Stimulated activated CD8-positive, alpha-beta memory T cell treated with anti-CD3 and anti-CD28 coated beads, Interleukin-4, amount 100 ng/mL, for 48 hours (primary cell): ENCODE data around the gene FLRT1.

Source experiments
- DNase-seq: peaks from one replicate; pipeline ENCODE4 v3.0.0-alpha.2; 2020

FLRT1 gene

GRCh38 chr11:64069401-64070313 is 33.9 kb downstream of the FLRT1 start:
- DNase-seq: no peak

GRCh38 chr11:64070314-64070681 is 34.6 kb downstream of the FLRT1 start:
- no peak for DNase-seq

GRCh38 chr11:64071849-64072248 is 36.1 kb downstream of the FLRT1 start:
- DNase-seq: no peak

GRCh38 chr11:64072403-64072802 is 36.7 kb downstream of the FLRT1 start:
- DNase-seq: no peak

GRCh38 chr11:64072871-64073270 is 37.1 kb downstream of the FLRT1 start:
- DNase-seq: no peak

GRCh38 chr11:64073542-64073941 is 37.8 kb downstream of the FLRT1 start:
- DNase-seq: no peak

GRCh38 chr11:64074239-64074638 is 38.5 kb downstream of the FLRT1 start:
- DNase-seq: no peak

GRCh38 chr11:64076758-64077157 is 41.0 kb downstream of the FLRT1 start:
- no peak for DNase-seq

GRCh38 chr11:64077607-64078006 is 41.9 kb downstream of the FLRT1 start:
- DNase-seq: no peak

- DNase-seq: no peak
These were observed 42.6 kb downstream of the FLRT1 start for GRCh38 chr11:64078284-64078683.

GRCh38 chr11:64078905-64079304 is 43.2 kb downstream of the FLRT1 start:
- no peak for DNase-seq

- DNase-seq: no peak
These were observed 44.7 kb downstream of the FLRT1 start for GRCh38 chr11:64080390-64080789.

GRCh38 chr11:64081745-64082442 is 46.2 kb downstream of the FLRT1 start:
- DNase-seq: no peak

- no peak for DNase-seq
These were observed 47.8 kb downstream of the FLRT1 start for GRCh38 chr11:64083398-64084080.

- DNase-seq: no peak
These were observed 48.6 kb downstream of the FLRT1 start for GRCh38 chr11:64084146-64084950.

- no peak for DNase-seq
These were observed 49.4 kb downstream of the FLRT1 start for GRCh38 chr11:64084951-64085710.
